WTC11 (cell line): Measurements from ENCODE around the gene BLZF1. TPM values are rescaled to one million over a fixed set of nuclear protein-coding genes. Genes with fewer than 3 reads are reported as not detected.
"Not testable (repeated sequence)": the region's sequence is repeated elsewhere in the genome, so short reads cannot be mapped to it uniquely, and the experiment has no call there.

Experiments
- ATAC-seq: fragments of 200-7000 bp; cut with Tn5 transposase; 2 replicates; pipeline ENCODE4 v1.10.0; 2021; ENCODE audit warnings: mild to moderate bottlenecking, moderate library complexity
- CTCF ChIA-PET: fragments of 300-600 bp; sonication (Branson Sonifier 250); formaldehyde crosslinking; loops from one replicate; lab custom pipeline; 2021; ENCODE audit warnings: antibody characterized with exemption; lab: Charles Lee
- POLR2A ChIA-PET: fragments of 350-600 bp; sonication (Branson Sonifier 250); formaldehyde crosslinking; loops from one replicate; lab custom pipeline; 2021; ENCODE audit warnings: antibody characterized with exemption; lab: Charles Lee
- DNase-seq: peaks from one replicate; pipeline ENCODE4 v3.0.0; 2021; ENCODE audit warnings: low spot score
- H3K27ac Mint-ChIP-seq: 2 replicates; pipeline ENCODE4 v1.8.0; 2021; ENCODE audit warnings: mixed read lengths
- H3K27me3 Mint-ChIP-seq: 2 replicates; pipeline ENCODE4 v1.8.0; 2021; ENCODE audit warnings: low read depth, mild to moderate bottlenecking, moderate library complexity, mixed read lengths
- H3K36me3 Mint-ChIP-seq: 2 replicates; pipeline ENCODE4 v1.8.0; 2021; ENCODE audit warnings: mixed read lengths
- H3K4me1 Mint-ChIP-seq: 2 replicates; pipeline ENCODE4 v1.8.0; 2022; ENCODE audit warnings: mixed read lengths
- H3K4me3 Mint-ChIP-seq: 2 replicates; pipeline ENCODE4 v1.8.0; 2021; ENCODE audit warnings: mild to moderate bottlenecking, moderate library complexity, mixed read lengths
- H3K9me3 Mint-ChIP-seq: 2 replicates; pipeline ENCODE4 v1.8.0; 2021; ENCODE audit warnings: mixed read lengths
- CREM ChIP-seq: sonication (generic); formaldehyde crosslinking; IDR thresholded peaks from 2 replicates; pipeline ENCODE4 v1.8.1; 2022; ENCODE audit warnings: mild to moderate bottlenecking, missing genetic modification reagents, moderate library complexity
- GTF2I ChIP-seq: fragments of 250-450 bp; sonication (Bioruptor Pico); conservative IDR thresholded peaks from 2 replicates; pipeline ENCODE4 v1.4.0; 2021; ENCODE audit warnings: mild to moderate bottlenecking
- HMGA2 ChIP-seq: fragments of 250-450 bp; sonication (Bioruptor Pico); IDR thresholded peaks from 2 replicates; pipeline ENCODE4 v1.4.0; 2021; ENCODE audit warnings: mild to moderate bottlenecking, moderate library complexity
- MYBL2 ChIP-seq: sonication (generic); formaldehyde crosslinking; IDR thresholded peaks from 2 replicates; pipeline ENCODE4 v1.8.1; 2023; ENCODE audit warnings: mild to moderate bottlenecking, moderate library complexity, missing genetic modification reagents
- NFE2L1 ChIP-seq: sonication (generic); formaldehyde crosslinking; IDR thresholded peaks from 2 replicates; pipeline ENCODE4 v1.8.1; 2023; ENCODE audit warnings: missing genetic modification reagents
- SMAD3 ChIP-seq: sonication (generic); formaldehyde crosslinking; IDR thresholded peaks from 2 replicates; pipeline ENCODE4 v1.8.0; 2022; ENCODE audit warnings: missing genetic modification reagents, mild to moderate bottlenecking, borderline replicate concordance
- SP1 ChIP-seq: sonication (generic); formaldehyde crosslinking; conservative IDR thresholded peaks from 2 replicates; pipeline ENCODE4 v1.8.1; 2022; ENCODE audit warnings: missing genetic modification reagents
- ZNF138 ChIP-seq: sonication (generic); formaldehyde crosslinking; conservative IDR thresholded peaks from 2 replicates; pipeline ENCODE4 v1.8.1; 2022; ENCODE audit warnings: mild to moderate bottlenecking, moderate library complexity, missing genetic modification reagents
- ZNF232 ChIP-seq: sonication (generic); formaldehyde crosslinking; IDR thresholded peaks from 2 replicates; pipeline ENCODE4 v1.8.0; 2022; ENCODE audit warnings: mild to moderate bottlenecking, missing genetic modification reagents
- ZNF317 ChIP-seq: sonication (generic); formaldehyde crosslinking; IDR thresholded peaks from 2 replicates; pipeline ENCODE4 v1.8.1; 2023; ENCODE audit warnings: low read depth, mild to moderate bottlenecking, moderate library complexity, missing genetic modification reagents, borderline replicate concordance
- total RNA-seq: library from RNA; stranded (reverse); gene quantifications from 3 replicates; pipeline ENCODE4 v1.2.3, GENCODE V29; 2021
- TF ChIP-seq, protein P1 (sequence below): sonication (generic); formaldehyde crosslinking; IDR thresholded peaks from 2 replicates; pipeline ENCODE4 v1.8.0; 2022; ENCODE audit warnings: mild to moderate bottlenecking, missing genetic modification reagents
- TF ChIP-seq, protein P2 (sequence below): sonication (generic); formaldehyde crosslinking; IDR thresholded peaks from 2 replicates; pipeline ENCODE4 v1.8.0; 2023; ENCODE audit warnings: mild to moderate bottlenecking, missing genetic modification reagents
- TF ChIP-seq, protein P3 (sequence below): sonication (generic); formaldehyde crosslinking; IDR thresholded peaks from 2 replicates; pipeline ENCODE4 v1.8.1; 2023; ENCODE audit warnings: mild to moderate bottlenecking, missing genetic modification reagents, moderate library complexity
- TF ChIP-seq, protein P4 (sequence below): sonication (generic); formaldehyde crosslinking; conservative IDR thresholded peaks from 2 replicates; pipeline ENCODE4 v1.8.1; 2022; ENCODE audit warnings: mild to moderate bottlenecking, missing genetic modification reagents
- TF ChIP-seq, protein P5 (sequence below): sonication (generic); formaldehyde crosslinking; IDR thresholded peaks from 2 replicates; pipeline ENCODE4 v1.8.0; 2022; ENCODE audit warnings: mild to moderate bottlenecking, missing genetic modification reagents
- TF ChIP-seq, protein P6 (sequence below): fragments of 250-450 bp; sonication (Bioruptor Pico); IDR thresholded peaks from 2 replicates; pipeline ENCODE4 v1.9.0; 2021; ENCODE audit warnings: mild to moderate bottlenecking

BLZF1 gene
- total RNA-seq, 1 experiment from 2014 or later, result 8.3 TPM

DNA sequence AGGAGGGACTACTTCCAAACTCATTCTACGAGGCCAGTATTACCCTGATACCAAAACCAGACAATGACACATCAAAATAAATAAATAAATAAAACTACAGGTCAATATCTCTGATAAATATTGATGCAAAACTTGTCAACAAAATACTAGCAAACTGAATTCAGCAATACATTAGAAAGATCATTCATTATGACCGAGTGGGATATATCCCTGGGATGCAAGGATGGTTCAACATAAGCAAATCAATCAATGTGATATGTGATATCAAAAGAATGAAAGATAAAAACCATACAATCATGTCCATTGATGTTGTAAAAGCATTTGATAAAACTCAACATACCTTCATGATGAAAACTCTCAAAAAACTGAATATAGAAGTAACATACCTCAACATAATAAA is 37.1 kb upstream of the BLZF1 start (continued):
- TF ChIP-seq ZNF138 (CRISPR knock-in tag) (no peak), GTF2I (no peak), SMAD3 (CRISPR knock-in tag) (no peak), ZNF317 (CRISPR knock-in tag) (no peak)
- TF ChIP-seq, protein P1, sequence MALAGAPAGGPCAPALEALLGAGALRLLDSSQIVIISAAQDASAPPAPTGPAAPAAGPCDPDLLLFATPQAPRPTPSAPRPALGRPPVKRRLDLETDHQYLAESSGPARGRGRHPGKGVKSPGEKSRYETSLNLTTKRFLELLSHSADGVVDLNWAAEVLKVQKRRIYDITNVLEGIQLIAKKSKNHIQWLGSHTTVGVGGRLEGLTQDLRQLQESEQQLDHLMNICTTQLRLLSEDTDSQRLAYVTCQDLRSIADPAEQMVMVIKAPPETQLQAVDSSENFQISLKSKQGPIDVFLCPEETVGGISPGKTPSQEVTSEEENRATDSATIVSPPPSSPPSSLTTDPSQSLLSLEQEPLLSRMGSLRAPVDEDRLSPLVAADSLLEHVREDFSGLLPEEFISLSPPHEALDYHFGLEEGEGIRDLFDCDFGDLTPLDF (CRISPR knock-in tag), result no peak
- TF ChIP-seq, protein P2, sequence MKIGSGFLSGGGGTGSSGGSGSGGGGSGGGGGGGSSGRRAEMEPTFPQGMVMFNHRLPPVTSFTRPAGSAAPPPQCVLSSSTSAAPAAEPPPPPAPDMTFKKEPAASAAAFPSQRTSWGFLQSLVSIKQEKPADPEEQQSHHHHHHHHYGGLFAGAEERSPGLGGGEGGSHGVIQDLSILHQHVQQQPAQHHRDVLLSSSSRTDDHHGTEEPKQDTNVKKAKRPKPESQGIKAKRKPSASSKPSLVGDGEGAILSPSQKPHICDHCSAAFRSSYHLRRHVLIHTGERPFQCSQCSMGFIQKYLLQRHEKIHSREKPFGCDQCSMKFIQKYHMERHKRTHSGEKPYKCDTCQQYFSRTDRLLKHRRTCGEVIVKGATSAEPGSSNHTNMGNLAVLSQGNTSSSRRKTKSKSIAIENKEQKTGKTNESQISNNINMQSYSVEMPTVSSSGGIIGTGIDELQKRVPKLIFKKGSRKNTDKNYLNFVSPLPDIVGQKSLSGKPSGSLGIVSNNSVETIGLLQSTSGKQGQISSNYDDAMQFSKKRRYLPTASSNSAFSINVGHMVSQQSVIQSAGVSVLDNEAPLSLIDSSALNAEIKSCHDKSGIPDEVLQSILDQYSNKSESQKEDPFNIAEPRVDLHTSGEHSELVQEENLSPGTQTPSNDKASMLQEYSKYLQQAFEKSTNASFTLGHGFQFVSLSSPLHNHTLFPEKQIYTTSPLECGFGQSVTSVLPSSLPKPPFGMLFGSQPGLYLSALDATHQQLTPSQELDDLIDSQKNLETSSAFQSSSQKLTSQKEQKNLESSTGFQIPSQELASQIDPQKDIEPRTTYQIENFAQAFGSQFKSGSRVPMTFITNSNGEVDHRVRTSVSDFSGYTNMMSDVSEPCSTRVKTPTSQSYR (CRISPR knock-in tag), result no peak
- TF ChIP-seq, protein P3, sequence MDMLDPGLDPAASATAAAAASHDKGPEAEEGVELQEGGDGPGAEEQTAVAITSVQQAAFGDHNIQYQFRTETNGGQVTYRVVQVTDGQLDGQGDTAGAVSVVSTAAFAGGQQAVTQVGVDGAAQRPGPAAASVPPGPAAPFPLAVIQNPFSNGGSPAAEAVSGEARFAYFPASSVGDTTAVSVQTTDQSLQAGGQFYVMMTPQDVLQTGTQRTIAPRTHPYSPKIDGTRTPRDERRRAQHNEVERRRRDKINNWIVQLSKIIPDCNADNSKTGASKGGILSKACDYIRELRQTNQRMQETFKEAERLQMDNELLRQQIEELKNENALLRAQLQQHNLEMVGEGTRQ, result no peak

DNA sequence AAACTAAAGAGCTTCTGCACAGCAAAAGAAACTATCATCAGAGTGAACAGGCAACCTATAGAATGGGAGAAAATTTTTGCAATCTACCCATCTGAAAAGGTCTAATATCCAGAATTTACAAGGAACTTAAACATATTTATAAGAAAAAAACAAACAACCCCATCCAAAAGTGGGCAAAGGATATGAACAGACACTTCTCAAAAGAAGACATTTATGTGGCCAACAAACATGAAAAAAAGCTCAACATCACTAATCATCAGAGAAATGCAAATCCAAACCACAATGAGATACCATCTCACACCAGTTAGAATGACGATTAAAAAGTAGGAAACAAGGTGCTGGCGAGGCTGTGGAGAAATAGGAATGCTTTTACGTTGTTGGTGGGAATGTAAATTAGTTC is 33.3 kb upstream of the BLZF1 start:
- POLR2A ChIA-PET, result not testable (repeated sequence)

DNA sequence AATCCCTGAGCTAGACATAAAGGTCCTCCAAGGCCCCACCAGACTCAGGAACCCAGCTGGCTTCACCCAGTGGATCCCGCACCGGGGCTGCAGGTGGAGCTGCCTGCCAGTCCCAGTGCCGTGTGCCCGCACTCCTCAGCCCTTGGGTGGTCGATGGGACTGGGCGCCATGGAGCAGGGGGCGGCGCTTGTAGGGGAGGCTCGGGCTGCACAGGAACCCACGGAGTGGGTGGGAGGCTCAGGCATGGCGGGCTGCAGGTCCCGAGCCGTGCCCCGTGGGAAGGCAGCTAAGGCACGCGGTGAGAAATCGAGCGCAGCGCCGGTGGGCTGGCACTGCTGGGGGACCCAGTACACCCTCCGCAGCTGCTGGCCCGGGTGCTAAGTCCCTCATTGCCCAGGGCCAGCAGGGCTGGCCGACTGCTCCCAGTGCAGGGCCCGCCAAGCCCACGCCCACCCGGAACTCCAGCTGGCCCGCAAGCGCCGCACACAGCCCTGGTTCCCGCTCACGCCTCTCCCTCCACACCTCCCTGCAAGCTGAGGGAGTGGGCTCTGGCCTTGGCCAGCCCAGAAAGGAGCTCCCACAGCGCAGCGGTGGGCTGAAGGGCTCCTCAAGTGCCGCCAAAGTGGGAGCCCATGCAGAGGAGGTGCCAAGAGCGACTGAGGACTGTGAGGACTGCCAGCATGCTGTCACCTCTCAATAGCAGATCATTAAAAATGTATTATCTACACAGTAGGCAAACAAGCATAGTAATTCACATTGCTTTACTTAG is 30.9 kb upstream of the BLZF1 start:
- H3K27ac Mint-ChIP-seq, DNase-seq, H3K4me3 Mint-ChIP-seq, POLR2A ChIA-PET, H3K27me3 Mint-ChIP-seq, ATAC-seq: not testable (repeated sequence)
- CTCF ChIA-PET, result interaction anchor here (1.8 kb wide), 1 partner anchor 12 kb away, joined by 3 read pairs; no protein-coding TSS in a partner anchor
- H3K4me1 Mint-ChIP-seq, result peaks cover 12% of the 10 kb centered on the region
- peaks cover 32% of the 10 kb centered on the region for H3K36me3 Mint-ChIP-seq
- peaks cover 29% of the 10 kb centered on the region for H3K9me3 Mint-ChIP-seq

More for the DNA sequence above, 33.3 kb upstream of the BLZF1 start:
- H3K4me1 Mint-ChIP-seq, ATAC-seq, CTCF ChIA-PET, H3K27ac Mint-ChIP-seq, H3K27me3 Mint-ChIP-seq, H3K4me3 Mint-ChIP-seq, DNase-seq: not testable (repeated sequence)
- H3K9me3 Mint-ChIP-seq, result peaks cover 28% of the 10 kb centered on the region
- peaks cover 18% of the 10 kb centered on the region for H3K36me3 Mint-ChIP-seq

DNA sequence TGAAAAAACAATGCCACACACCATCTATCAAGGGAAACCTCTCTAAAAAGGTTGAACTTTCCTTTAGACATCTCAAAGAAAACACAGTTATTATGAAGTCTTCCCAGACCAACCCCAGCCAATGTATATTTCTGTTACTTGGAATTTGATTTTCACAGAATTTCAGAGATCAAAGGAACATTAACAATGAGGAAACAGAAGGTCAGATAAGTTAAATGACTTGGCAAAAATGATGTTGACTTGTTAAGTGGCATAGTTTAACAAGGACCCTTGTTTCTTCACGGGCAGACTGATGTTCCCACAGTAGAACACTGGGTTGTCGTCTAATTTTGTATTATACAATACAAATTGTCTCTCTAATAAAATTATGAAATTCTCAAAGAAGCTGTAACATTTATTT is 29.4 kb upstream of the BLZF1 start:
- H3K9me3 Mint-ChIP-seq, result peaks cover 29% of the 10 kb centered on the region
- H3K4me3 Mint-ChIP-seq, result no peak overlapping the region
- H3K4me1 Mint-ChIP-seq, result peaks cover 12% of the 10 kb centered on the region
- H3K36me3 Mint-ChIP-seq, result peaks cover 32% of the 10 kb centered on the region
- no peak overlapping the region for H3K27ac Mint-ChIP-seq
- POLR2A ChIA-PET, result no interaction called here
- ATAC-seq (no peak), DNase-seq (no peak)
- TF ChIP-seq HMGA2 (CRISPR knock-in tag) (no peak), SP1 (CRISPR knock-in tag) (no peak), ZNF232 (CRISPR knock-in tag) (no peak), MYBL2 (no peak), NFE2L1 (CRISPR knock-in tag) (no peak), CREM (CRISPR knock-in tag) (no peak), ZNF317 (CRISPR knock-in tag) (no peak)
- TF ChIP-seq, protein P4, sequence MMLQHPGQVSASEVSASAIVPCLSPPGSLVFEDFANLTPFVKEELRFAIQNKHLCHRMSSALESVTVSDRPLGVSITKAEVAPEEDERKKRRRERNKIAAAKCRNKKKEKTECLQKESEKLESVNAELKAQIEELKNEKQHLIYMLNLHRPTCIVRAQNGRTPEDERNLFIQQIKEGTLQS (CRISPR knock-in tag), result no peak
- TF ChIP-seq, protein P5, sequence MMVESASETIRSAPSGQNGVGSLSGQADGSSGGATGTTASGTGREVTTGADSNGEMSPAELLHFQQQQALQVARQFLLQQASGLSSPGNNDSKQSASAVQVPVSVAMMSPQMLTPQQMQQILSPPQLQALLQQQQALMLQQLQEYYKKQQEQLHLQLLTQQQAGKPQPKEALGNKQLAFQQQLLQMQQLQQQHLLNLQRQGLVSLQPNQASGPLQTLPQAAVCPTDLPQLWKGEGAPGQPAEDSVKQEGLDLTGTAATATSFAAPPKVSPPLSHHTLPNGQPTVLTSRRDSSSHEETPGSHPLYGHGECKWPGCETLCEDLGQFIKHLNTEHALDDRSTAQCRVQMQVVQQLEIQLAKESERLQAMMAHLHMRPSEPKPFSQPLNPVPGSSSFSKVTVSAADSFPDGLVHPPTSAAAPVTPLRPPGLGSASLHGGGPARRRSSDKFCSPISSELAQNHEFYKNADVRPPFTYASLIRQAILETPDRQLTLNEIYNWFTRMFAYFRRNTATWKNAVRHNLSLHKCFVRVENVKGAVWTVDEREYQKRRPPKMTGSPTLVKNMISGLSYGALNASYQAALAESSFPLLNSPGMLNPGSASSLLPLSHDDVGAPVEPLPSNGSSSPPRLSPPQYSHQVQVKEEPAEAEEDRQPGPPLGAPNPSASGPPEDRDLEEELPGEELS (CRISPR knock-in tag), result no peak
- TF ChIP-seq, protein P6, sequence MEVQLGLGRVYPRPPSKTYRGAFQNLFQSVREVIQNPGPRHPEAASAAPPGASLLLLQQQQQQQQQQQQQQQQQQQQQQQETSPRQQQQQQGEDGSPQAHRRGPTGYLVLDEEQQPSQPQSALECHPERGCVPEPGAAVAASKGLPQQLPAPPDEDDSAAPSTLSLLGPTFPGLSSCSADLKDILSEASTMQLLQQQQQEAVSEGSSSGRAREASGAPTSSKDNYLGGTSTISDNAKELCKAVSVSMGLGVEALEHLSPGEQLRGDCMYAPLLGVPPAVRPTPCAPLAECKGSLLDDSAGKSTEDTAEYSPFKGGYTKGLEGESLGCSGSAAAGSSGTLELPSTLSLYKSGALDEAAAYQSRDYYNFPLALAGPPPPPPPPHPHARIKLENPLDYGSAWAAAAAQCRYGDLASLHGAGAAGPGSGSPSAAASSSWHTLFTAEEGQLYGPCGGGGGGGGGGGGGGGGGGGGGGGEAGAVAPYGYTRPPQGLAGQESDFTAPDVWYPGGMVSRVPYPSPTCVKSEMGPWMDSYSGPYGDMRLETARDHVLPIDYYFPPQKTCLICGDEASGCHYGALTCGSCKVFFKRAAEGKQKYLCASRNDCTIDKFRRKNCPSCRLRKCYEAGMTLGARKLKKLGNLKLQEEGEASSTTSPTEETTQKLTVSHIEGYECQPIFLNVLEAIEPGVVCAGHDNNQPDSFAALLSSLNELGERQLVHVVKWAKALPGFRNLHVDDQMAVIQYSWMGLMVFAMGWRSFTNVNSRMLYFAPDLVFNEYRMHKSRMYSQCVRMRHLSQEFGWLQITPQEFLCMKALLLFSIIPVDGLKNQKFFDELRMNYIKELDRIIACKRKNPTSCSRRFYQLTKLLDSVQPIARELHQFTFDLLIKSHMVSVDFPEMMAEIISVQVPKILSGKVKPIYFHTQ (CRISPR knock-in tag), result no peak
- CTCF ChIA-PET, result no interaction called here
- H3K27me3 Mint-ChIP-seq, result no peaks in the 10 kb centered on the region
